Mesenteric fat pad (tissue), 1 donor: ENCODE results near the gene ASXL1. TPM values are rescaled to one million over a fixed set of nuclear protein-coding genes. Genes with fewer than 3 reads are reported as not detected.
A peak's percentile ranks its signal among the peaks of the same experiment; 100 is the strongest.

Source experiments
- DNase-seq: peaks from one replicate; pipeline ENCODE4 v3.0.0-alpha.2; 2020; ENCODE audit warnings: low spot score
- total RNA-seq: library from RNA; stranded (reverse); fragmentation: NEBNext Ultra II Directional; extraction: Animal tissue kit (Norgen Biotek cat#: 25700); gene quantifications from one replicate; pipeline ENCODE4 v1.2.1, GENCODE V29; 2021
- donor health status: DM: yes; HTN: yes; CAD: no.

Gene ASXL1
- total RNA-seq, 1 donor from 2014 or later, result 75.3 TPM

- no peak for DNase-seq
These were observed 80.3 kb downstream of the ASXL1 start for GRCh38 chr20:32438331-32438858.

GRCh38 chr20:32439132-32439829 lies 81.2 kb downstream of the ASXL1 start:
- peak; percentile 84 for DNase-seq

GRCh38 chr20:32440069-32440757 lies 82.1 kb downstream of the ASXL1 start:
- DNase-seq, result peak; percentile 64

GRCh38 chr20:32440758-32441078 lies 82.6 kb downstream of the ASXL1 start:
- DNase-seq, result no peak

- no peak for DNase-seq
These were observed 83.5 kb downstream of the ASXL1 start for GRCh38 chr20:32441638-32442037.

GRCh38 chr20:32442630-32443373 lies 84.7 kb downstream of the ASXL1 start:
- DNase-seq, result no peak

- DNase-seq, result no peak
These were observed 85.3 kb downstream of the ASXL1 start for GRCh38 chr20:32443386-32443974.

- peak; percentile 59 for DNase-seq
These were observed 86.5 kb downstream of the ASXL1 start for GRCh38 chr20:32444474-32445220.

GRCh38 chr20:32445539-32446273 lies 87.6 kb downstream of the ASXL1 start:
- DNase-seq, result peak; percentile 71

- DNase-seq, result peak; percentile 72
These were observed 88.4 kb downstream of the ASXL1 start for GRCh38 chr20:32446301-32447100.

GRCh38 chr20:32447136-32448027 lies 89.3 kb downstream of the ASXL1 start:
- DNase-seq, result no peak

- no peak for DNase-seq
These were observed 90.3 kb downstream of the ASXL1 start for GRCh38 chr20:32448306-32449056.

GRCh38 chr20:32449057-32449889 lies 91.1 kb downstream of the ASXL1 start:
- DNase-seq, result no peak

GRCh38 chr20:32449890-32450401 lies 91.8 kb downstream of the ASXL1 start:
- DNase-seq, result no peak

- no peak for DNase-seq
These were observed 92.4 kb downstream of the ASXL1 start for GRCh38 chr20:32450484-32451061.

GRCh38 chr20:32451340-32451681 lies 93.2 kb downstream of the ASXL1 start:
- no peak for DNase-seq
